Bone marrow (tissue), 2 donors: Measurements from ENCODE around the gene COL8A2.

Experiments
- DNase-seq, 2 donors: peaks; one replicate each; lab custom pipeline; 2025; lab: John Stamatoyannopoulos, UW

The COL8A2 gene

DNA sequence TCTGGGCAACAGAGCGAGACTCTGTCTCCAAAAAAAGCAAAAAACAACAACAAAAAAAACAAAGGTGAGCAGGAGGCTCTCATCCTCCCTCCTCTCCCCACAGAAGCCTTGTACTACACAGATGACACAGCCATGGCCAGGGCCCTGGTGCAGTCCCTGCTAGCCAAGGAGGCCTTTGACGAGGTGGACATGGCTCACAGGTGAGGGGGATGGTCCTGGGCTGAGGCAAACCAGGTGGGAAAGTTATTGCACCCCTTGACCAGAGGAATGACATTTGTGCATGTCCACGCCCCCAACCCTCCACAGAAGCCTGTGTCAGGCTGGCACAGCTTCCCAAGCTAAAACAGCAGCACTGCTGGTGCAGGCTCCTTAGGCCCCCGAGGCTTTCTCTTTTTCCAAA is 33.9 kb downstream of the COL8A2 start:
- DNase-seq, result no peak

DNA sequence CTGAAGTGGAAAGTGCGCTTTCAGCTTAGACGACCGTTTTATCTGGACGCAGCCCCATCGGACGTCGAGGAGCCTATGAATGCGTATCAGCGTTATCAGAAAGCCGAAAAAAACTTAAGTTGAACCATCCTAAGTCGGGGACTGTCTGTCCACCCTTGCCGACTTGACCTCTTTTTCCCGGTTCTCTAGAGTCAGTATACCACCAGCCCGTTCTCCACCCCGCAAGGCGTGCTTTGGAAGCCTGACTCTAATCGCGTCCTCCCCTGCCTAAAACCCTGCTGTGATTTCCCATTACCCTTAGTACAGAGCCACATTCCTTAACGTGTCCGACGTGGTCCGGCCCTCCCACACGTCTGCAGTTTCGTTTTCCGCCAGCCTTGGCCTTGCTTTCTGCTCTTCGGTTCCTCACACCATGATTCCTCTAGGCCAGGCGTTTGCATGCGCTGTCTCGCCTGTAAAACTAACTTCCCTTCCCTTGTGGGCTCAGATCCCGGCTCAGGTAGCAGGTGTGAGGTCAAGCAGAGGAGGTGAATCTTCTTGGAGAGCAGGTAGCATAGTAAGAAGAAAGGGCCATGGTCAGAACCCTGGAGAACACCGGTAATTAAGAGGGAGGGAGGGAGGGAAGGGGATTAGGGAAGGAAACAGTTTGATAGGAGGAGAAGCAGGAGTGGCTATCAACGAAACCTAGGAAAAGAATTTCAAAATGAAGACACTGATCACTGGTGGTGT is 35.5 kb downstream of the COL8A2 start:
- peak in 1 of 2 donors; percentile 48 for DNase-seq

DNA sequence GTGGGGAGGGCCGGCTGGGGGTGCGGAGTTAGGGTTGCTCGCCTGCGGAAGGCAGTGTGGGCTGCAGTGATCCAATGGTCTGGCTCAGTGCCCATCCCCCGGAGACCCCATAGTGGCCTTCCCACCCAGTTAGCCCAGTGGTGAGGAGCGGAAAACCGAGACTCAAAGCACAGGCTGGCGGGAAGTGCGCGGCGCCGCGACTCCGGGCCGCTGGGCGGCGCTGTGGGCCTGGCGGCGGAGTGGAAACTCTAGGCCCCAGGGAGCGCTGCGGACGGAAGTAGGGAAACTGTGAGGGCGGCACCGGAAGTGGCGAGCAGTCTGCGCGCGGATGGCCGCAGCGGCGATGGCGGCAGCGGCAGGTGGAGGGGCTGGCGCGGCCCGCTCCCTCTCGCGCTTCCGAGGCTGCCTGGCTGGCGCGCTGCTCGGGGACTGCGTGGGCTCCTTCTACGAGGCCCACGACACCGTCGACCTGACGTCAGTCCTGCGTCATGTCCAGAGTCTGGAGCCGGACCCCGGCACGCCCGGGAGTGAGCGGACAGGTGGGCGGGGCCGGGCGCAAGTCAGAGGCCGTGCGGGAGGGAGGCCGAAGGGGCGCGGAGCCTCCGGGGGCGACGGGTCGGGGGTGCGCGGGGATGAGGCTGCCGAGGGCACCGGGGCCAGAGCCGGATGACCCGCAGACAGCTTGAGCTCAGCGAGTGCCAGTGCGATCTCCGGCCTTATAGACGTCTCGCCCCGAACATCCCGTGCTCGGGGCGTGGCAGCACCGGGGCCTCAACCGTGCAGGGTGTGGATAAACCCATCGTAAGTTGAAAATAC is 36.2 kb downstream of the COL8A2 start, which contains the start of gene ADPRS:
TSS of gene ADPRS (plus strand) at position 316 of the 816 bp plus-strand sequence. CDS start at position 329, 13 bp downstream.
- DNase-seq, result peak; percentile 65 to 71

DNA sequence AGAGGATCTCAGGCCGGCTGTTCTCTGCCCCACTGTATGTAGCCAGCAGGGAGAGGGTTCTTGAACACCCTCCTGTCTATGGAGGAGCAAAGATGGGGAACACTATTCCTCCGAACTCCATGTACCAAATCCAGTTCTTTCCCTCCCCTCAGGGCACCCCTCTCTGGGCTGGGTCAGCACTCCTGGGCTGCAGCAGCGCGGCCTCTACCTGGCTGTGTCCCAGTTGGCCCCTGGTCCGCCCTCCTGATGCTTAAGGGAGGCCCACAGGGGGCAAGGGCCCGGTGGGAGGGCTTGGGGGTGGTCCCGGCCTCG is 36.8 kb downstream of the COL8A2 start:
- no peak for DNase-seq

DNA sequence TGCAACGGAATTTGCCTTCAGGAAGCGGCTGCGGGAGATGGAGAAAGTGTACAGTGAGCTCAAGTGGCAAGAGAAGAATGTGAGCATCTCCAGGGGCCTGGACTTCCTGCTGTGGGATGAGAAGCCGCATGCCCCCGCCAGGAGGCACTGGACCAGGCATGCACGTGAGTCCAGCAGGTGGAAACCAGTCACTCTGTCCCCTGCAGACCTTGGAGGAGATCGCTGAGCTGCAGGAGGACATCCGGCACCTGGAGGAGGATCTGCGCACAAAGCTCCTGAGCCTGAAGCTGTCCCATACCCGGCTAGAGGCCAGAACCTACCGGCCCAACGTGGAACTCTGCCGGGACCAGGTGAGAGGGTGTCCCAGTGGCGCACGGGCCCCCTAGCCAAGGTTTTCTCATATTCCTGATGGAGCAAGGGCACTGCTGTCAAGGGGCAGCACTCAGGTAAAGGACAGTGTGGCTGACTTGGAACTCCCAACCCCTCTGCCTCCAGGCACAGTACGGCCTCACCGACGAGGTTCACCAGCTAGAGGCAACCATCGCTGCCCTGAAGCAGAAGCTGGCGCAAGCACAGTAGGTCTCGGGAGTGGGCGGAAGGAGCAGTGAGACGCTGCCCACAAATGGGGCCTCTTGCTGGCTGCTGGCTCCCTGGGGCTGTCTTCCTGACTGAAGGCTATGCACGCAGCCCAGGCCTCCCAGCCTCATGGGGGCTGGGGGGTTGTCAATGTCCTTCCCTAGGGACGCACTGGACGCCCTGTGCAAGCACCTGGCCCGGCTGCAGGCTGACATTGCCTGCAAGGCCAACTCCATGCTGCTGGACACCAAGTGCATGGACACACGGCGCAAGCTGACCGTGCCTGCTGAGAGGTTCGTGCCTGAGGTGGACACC is 37.5 kb downstream of the COL8A2 start:
- no peak for DNase-seq

DNA sequence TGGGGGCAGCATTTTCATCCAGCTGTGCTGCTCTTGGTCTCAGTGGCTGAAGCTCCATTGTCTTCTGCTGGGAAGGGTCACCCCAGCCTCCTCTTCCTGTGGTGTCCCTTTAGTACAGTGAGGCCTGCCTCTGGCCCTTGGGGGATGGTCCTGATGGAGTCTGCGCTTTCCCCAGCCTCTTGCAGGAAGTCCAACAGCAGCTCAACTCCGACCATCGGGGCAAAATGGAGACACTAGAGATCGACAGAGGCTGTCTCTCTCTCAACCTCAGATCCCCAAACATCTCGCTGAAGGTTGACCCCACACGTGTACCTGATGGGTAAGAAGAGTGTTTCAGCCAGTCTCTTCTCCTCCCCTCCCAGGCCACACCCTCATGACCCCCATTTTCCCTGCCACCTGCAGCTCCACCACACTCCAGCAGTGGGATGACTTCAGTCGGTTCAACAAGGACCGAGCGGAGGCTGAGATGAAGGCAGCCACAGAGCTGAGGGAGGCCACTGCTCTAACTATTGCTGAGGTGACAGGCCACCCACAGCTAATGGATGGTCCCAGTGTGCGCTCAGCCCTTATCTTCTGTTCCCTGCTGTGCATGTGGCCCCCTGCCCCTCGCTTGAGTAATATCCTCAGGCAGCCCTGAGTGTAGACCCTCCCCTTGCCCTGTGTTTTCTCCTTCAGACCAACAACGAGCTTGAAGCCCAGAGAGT is 38.3 kb downstream of the COL8A2 start:
- DNase-seq, result no peak

DNA sequence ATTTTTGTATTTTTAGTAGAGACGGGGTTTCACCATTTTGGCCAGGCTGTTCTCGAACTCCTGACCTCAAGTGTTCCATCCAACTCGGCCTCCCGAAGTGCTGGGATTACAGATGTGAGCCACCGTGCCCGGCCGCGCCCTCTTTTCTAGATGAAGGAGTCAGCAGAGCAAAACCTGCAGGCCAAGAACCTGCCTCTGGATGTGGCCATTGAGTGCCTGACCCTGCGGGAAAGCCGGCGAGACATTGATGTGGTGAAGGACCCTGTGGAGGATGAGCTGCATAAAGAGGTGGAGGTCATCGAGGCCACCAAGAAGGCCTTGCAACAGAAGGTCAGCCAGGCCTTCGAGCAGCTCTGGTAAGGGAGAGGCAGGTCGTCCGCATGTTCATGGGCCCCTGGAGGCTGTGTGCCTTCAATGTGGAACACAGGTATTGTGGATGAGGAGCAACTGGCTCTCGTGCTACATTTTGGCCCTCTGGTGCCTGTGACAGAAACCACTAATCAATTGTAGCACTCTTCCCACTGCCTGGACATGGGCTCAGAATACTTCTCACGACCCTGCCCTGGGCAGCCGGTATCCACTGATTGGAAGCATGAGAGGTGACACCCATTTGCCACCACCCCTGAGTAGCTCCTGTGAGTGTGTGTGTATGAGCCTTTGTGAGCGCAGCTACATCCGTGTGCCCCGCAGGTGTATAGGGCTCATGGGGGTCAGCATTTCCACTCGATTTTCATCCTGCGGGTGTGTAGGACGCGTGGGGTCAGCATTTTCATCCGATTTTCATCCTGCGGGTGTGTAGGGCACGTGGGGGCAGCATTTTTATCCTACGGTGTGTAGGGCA is 39.1 kb downstream of the COL8A2 start:
- no peak for DNase-seq

DNA sequence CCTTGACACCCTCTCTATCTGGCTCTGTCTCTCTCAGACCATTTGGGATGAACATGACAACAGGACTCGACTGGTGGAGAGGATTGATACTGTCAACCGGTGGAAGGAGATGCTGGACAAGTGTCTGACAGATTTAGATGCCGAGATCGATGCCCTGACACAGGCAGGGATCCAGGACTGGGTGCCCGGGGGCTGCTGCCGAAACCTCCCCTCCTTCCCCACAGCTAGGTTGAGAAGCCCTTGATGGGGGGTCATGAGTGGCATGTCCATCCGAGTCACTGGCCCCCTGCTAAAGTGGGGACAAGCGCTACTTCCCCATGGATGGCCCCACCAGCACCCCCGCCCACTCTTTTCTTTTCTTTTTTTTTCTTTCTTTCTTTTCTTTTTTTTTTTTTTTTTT is 39.9 kb downstream of the COL8A2 start:
- DNase-seq, result no peak

DNA sequence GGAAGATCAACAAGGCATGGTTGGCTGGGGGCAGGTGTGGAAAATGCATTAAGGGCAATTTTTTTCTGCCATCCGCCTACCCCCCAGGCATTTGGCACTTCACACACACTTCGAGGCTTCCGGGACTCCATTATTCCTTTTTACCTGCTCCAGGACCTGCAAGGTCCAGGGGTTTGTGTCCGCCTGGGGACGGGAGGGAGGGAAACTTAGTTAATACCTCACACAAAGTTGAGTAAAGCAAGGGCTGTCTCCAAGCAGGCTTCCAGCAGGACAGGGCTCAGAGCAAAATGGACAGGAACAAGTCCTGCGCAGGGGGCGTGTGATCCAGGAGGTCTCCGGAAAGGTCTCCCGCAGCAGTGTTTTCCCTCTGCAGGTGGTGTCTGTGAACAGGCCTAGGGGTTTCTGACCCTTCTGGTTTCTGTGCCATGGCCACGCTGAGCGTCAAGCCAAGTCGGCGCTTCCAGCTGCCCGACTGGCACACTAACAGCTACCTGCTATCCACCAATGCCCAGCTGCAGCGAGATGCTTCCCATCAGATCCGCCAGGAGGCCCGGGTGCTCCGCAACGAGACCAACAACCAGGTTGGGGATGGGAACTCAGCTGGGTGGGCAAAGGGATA is 40.4 kb downstream of the COL8A2 start:
- no peak for DNase-seq

DNA sequence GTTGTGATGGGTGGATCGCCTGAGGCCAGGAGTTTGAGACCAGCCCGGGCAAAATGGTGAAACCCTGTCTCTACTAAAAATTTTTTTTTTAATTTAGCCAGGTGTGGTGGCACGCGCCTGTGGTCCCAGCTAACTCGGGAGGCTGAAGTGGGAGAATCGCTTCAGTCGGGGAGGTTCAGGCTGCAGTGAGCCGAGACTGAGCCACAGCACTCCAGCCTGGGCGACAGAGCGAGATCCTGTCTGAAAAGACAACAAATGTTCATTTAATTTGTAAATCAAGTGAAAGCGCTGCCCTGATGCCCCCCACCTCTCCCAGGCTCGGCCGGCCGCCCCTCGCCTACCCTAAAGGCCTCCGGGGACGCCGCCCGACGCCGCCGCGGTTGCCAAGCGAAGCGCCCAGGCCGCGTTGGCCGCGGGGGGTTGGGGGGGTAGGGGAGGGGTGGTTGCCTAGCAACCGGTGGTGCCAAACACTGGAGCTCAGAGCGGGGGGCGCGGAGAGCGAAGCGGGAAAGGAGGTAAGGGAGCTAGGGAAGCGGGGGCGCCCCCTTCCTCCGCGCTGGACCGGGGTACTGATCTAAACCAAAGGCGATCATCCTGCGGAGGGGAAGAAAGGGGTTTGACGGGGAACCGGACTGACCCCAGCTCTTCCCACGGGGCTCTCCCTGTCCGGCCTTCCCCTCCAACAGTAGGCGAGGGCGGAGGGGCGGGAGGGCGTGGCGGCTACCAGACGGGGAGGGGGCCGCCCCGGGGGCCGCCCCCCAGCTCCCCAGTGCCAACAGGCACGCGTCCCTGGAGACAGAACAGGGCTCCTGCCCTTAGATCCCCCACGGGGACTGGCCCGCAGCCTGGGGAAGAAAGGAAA is 41.2 kb downstream of the COL8A2 start, which contains the start of gene TEKT2:
TSS of gene TEKT2 (plus strand) at position 460 of the 862 bp plus-strand sequence. CDS start 828 bp downstream, outside the sequence.
- no peak for DNase-seq

DNA sequence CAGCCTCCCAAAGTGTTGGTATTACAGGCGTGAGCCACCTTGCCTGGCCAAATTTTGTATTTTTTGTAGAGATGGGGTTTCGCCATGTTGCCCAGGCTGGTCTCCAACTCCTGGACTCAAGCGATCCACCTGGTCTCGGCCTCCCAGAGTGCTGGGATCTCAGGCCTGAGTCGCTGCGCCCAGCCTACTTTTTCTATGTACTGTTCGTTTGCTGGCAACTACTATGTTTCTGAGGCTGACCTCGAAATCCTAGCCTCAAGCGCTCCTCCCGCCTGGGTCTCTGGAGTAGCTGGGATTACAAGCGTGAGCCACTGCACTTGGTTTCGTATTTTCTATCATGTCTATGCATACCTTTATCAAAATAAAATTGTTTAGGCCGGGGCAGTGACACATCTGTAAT is 41.8 kb downstream of the COL8A2 start:
- DNase-seq, result no peak

DNA sequence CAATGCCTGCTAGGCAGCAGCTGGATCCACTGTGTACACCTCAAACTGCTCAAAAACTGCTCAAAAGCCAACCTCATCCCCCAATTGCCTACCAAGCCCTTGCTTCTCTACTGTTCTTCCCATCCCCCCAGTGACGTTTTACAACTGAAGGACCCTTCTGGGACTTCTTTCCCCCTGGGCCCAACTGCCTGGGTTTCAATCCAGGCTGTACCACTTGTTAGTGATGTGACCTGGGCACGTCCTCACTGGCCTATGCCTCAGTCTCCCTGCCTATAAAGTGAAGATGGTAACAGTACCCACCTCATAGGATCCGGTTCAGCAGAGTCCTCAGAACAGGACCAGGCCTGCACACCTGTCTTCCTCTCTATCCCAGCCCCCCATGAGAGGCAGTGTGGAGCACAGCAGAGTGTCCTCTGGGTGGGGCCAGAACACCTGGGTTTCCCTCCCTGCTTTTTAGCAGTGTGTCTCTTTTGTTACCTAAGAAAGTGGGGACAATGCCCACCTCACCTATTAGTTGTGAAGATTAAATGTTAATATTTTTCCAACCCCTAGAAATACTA is 43.0 kb downstream of the COL8A2 start:
- DNase-seq, result no peak

DNA sequence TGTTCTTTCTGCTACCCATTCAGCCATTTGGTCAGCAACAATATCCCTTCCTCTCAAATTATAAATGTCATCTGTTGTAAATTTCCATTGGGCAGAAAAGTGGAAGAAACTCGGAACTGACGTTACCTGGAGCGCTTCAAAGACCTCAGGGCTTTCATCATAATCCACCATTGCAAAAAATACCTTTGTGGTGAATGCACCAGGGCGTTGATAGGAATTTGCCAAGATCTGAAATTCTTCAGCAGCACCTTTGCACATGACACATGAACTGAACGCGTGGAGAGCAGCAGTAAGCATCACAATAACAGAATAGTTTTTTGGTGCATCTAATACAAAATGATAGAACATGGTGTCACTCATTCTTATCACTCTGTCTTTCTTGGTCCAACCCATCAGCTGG is 44.2 kb downstream of the COL8A2 start:
- DNase-seq, result no peak

DNA sequence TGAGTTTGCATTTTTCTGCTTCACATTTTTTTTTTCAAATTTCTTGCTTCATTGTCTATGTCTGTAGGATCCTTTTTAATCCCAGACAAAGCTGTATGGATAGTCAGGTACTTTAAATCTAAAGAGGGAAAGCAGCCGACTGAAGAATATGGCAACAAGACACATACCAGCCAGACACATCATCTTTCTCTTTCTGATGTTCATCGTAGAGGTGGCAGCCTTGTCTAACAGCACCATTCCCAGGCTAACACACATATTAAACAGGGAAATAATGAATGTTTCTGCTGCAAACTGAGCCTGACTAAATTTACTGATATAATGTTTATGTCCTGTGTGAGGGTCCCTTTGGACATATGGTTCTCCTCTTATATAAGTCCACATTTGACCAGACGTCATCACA is 44.8 kb downstream of the COL8A2 start:
- DNase-seq, result no peak

DNA sequence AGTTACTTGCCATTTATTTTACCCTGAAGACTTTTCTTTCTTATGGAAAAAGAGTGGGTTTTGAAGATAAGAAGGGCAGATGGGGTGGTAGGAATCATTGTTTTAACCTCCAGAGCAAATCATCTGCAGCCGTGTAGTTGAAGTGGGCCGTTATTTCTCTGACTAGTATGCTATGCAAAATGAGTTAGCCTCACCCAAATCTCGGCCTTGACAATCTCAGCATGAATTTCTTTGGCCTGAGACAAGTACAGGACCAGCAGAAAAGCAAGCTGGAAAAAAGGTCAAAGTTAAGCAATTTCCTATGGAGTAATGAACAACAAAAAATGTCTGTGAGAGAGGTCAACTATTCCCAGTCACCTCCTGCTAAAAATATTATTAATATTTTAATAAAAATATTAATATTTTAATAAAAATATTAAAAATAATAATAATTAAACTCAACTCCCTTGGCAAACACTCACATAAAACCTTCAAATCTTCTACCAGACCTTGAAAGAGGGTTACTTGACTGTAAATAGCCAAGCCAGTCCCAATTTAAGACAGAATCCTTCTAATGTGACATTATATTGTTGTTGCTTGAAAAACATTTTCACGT is 47.9 kb downstream of the COL8A2 start:
- DNase-seq, result no peak

DNA sequence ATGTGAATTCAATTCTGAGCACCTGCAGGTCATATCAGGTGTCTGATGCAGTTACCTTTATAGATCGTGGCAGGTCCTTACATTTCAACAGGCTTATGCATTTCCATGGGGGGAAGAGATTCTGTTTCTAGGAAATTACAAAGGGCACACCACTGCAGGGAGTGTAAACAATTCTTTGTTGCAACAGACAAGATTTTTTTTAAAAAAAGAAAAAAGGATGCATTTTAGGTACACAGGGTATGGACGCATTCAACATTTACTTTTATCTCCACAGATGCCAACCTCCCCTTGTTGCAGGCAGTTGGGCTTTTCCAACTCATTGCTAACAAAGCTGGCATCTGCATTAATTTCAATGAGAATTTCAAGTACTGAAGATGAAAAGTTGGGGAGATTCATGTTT is 54.7 kb downstream of the COL8A2 start:
- DNase-seq, result no peak

DNA sequence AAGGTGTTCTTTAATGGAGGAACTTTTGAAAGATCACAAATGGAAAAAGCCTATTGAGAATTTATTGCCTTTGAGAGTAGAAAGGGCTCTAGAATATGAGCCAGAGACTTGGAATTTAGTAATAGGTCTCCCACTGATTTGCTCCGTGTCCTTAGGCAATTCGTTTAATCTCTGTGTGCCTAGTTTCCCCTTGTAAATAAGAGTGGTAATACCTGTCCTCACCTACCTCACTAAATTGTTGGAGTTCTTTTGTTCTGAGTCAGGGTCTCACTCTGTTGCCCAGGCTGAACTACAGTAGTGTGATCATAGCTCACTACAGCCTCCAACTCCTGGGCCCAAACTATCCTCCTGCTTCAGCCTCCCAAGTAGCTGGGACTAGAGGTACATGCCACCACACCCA is 56.2 kb downstream of the COL8A2 start:
- DNase-seq, result no peak

DNA sequence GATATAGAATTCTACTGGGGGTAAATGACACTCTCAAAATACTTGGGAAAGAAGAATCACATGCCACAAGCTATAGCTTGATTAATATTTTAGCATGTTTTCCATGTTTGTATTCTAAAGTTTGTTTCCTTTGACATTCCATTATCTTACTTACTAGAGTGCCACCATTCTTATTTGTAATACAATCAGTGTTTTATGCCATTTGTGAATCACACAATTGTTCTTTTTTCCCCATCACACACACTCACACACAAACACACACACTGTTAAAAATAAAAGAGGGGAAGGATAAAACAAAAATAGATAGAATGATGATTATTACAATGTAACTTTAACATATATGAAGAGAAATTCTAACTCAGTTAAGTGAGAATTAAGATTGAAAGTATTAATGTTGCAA is 57.2 kb downstream of the COL8A2 start:
- DNase-seq, result no peak

DNA sequence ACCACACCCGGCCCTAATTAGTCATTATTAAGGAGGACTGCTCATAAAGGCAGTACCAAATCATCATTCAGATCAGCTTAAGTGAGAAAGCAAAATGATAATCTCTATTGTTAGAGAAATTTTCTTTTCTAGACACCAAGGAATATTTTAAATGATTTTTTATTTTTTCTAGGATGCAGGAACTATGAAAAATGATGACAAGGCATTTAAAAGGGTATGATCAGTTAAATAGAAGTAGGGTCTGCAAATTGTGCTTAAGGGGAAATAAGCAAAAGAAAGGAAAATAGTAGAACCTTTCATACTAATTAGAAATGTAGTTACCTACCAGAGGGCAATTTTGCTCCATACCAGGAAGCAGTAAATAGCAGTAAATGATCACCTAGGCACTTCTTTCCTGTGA is 62.7 kb downstream of the COL8A2 start:
- DNase-seq, result no peak
